Activated CD8-positive, alpha-beta memory T cell treated with anti-CD3 and anti-CD28 coated beads for 36 hours (primary cell): ENCODE measurements around the gene CST6. TPM values are rescaled to one million over a fixed set of nuclear protein-coding genes. Genes with fewer than 3 reads are reported as not detected.

Experiments
- CTCF ChIA-PET: fragments of 350-600 bp; sonication (Branson Sonifier 250); formaldehyde crosslinking; loops from one replicate; lab custom pipeline; 2021; ENCODE audit warnings: antibody characterized with exemption; lab: Charles Lee
- POLR2A ChIA-PET: fragments of 350-600 bp; sonication (Branson Sonifier 250); formaldehyde crosslinking; loops from one replicate; lab custom pipeline; 2021; ENCODE audit warnings: antibody characterized with exemption; lab: Charles Lee
- total RNA-seq, 2 experiments: library from RNA; stranded (reverse); gene quantifications; one replicate each; pipeline ENCODE4 v1.2.3, GENCODE V29; 2021

The CST6 gene
- total RNA-seq, 2 experiments from 2014 or later = not detected

- ChIA-PET POLR2A (interaction anchor here (0.6 to 1.9 kb wide), 7 partner anchors 8 to 1562 kb away, joined by 3 to 14 read pairs (median 4); partner anchors contain the start of gene PACS1), CTCF (interaction anchor here (0.8 to 6.2 kb wide), 7 partner anchors 8 to 82 kb away, joined by 3 to 40 read pairs (median 3); partner anchors contain the start of genes CST6 and PACS1)
Measured at GRCh38 chr11:66051766-66052663, 40.2 kb downstream of the CST6 start, which contains the start of gene SF3B2. SF3B2 (plus strand) TSS chr11:66052364; CDS start chr11:66052385, 21 bp downstream.

GRCh38 chr11:66052664-66052982 lies 40.8 kb downstream of the CST6 start:
- ChIA-PET POLR2A (interaction anchor here (0.6 to 1.9 kb wide), 4 partner anchors 16 to 1562 kb away, joined by 3 to 14 read pairs (median 5); partner anchors contain the start of gene PACS1), CTCF (interaction anchor here (1.2 to 6.2 kb wide), 3 partner anchors 9 to 30 kb away, joined by 3 to 40 read pairs (median 5); partner anchors contain the start of gene PACS1)

GRCh38 chr11:66055021-66055420 lies 43.2 kb downstream of the CST6 start:
- POLR2A ChIA-PET = no interaction called here
- CTCF ChIA-PET = interaction anchor here (6.2 kb wide), 1 partner anchor 14 kb away, joined by 40 read pairs; the partner anchor contains the start of gene PACS1

- ChIA-PET CTCF (interaction anchor here (0.7 to 6.2 kb wide), 2 partner anchors 10 to 12 kb away, joined by 3 to 40 read pairs; partner anchors contain the start of gene PACS1), POLR2A (no interaction called here)
Measured at GRCh38 chr11:66056501-66056900, 44.7 kb downstream of the CST6 start.

GRCh38 chr11:66059966-66060680 lies 48.3 kb downstream of the CST6 start:
- ChIA-PET CTCF (interaction anchor here (2.7 kb wide), 1 partner anchor 8 kb away, joined by 17 read pairs; no protein-coding TSS in a partner anchor), POLR2A (interaction anchor here (0.9 kb wide), 1 partner anchor 8 kb away, joined by 3 read pairs; the partner anchor contains the start of gene SF3B2)

- CTCF ChIA-PET = no interaction called here
- POLR2A ChIA-PET = no interaction called here
Measured at GRCh38 chr11:66061268-66061667, 49.5 kb downstream of the CST6 start.

GRCh38 chr11:66062408-66062807 lies 50.6 kb downstream of the CST6 start:
- CTCF ChIA-PET = interaction anchor here (1.2 to 1.7 kb wide), 3 partner anchors 9 to 40 kb away, joined by 4 to 6 read pairs (median 6); partner anchors contain the start of gene SF3B2
- POLR2A ChIA-PET = no interaction called here

Other genes with a start within 250 kb of the CST6 start
- 10 to 100 TPM; 19.1 to 19.7 TPM for gene AP5B1, start 231.0 kb upstream of the CST6 start, total RNA-seq
- gene OVOL1, start 224.9 kb upstream of the CST6 start, total RNA-seq = not detected
- gene SNX32, start 178.0 kb upstream of the CST6 start, total RNA-seq = 1 to 10 TPM; 3.0 to 3.3 TPM
- gene CFL1, start 153.8 kb upstream of the CST6 start, total RNA-seq = 1,000 to 10,000 TPM; 1,167 to 1,207 TPM
- gene MUS81, start 151.6 kb upstream of the CST6 start, total RNA-seq = 10 to 100 TPM; 82.0 to 82.9 TPM
- 1 to 10 TPM; 3.7 to 5.7 TPM for gene EFEMP2, start 139.2 kb upstream of the CST6 start, total RNA-seq
- gene CTSW, start 132.2 kb upstream of the CST6 start, total RNA-seq = 10 to 100 TPM; 48.9 to 51.7 TPM
- gene FIBP, start 123.5 kb upstream of the CST6 start, total RNA-seq = 100 to 1,000 TPM; 119 to 132 TPM
- 10 to 100 TPM; 77.7 to 81.8 TPM for gene CCDC85B, start 121.3 kb upstream of the CST6 start, total RNA-seq
- 10 to 100 TPM; 23.0 to 24.7 TPM for gene FOSL1, start 111.6 kb upstream of the CST6 start, total RNA-seq
- gene C11orf68, start 92.9 kb upstream of the CST6 start, total RNA-seq = 10 to 100 TPM; 15.2 to 18.2 TPM
- gene DRAP1, start 92.6 kb upstream of the CST6 start, total RNA-seq = 100 to 1,000 TPM in 1 of 2 experiments, 10 to 100 TPM in 1; 99.6 to 102 TPM
- not detected for gene TSGA10IP, start 66.5 kb upstream of the CST6 start, total RNA-seq
- gene SART1, start 50.3 kb upstream of the CST6 start, total RNA-seq = 10 to 100 TPM; 65.4 to 70.1 TPM
- gene EIF1AD, start 9.9 kb upstream of the CST6 start, total RNA-seq = 10 to 100 TPM; 73.9 to 80.6 TPM
- gene BANF1, start 9.5 kb upstream of the CST6 start, total RNA-seq = 100 to 1,000 TPM; 243 to 253 TPM
- gene CATSPER1, start 14.5 kb downstream of the CST6 start, total RNA-seq = not detected
- gene GAL3ST3, start 37.2 kb downstream of the CST6 start, total RNA-seq = under 1 TPM; 0.15 to 0.17 TPM
- 100 to 1,000 TPM; 259 to 261 TPM for gene SF3B2, start 40.4 kb downstream of the CST6 start, total RNA-seq
- gene PACS1, start 58.3 kb downstream of the CST6 start, total RNA-seq = 10 to 100 TPM; 59.5 to 62.7 TPM
- gene KLC2, start 245.7 kb downstream of the CST6 start, total RNA-seq = 10 to 100 TPM; 57.4 to 59.5 TPM